ENCODE data around the gene CASZ1.

DNA sequence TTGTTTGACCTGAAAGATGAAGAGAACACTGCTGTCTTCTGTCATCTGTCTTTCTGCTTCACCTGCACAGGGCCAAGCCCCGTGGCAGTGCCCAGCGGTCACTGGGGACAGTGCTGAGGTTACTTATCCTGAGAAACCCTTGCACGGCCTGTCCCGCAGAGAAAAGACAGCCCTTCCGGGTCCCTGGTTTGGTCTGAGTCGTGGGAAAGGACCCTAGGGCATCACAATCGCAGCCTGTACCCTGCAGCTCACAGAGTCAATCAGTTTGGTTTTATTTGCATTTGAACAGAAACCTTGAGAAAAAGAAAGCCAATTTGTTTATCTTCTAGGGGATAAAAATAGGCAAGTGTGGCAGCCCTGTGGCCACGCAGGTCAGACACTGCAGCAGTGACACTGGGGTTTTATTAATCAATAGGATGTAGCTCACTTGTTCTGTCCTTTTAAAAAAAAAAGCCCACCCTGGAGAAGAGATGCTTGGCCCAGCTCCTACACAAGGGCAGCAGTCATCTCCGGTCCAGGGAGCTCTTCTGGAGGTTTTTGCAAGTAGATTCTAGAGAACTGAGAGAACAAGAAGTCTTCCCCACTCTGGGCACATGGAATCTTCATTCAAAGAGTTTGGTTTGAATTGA, 201.7 kb downstream of the CASZ1 start:
- no peak for TF ChIP-seq EZH2 (IDR thresholded peaks at IDR 0.05; ENCODE audit: borderline replicate concordance, low read depth, low read length, severe bottlenecking)
- TF ChIP-seq, protein P1, sequence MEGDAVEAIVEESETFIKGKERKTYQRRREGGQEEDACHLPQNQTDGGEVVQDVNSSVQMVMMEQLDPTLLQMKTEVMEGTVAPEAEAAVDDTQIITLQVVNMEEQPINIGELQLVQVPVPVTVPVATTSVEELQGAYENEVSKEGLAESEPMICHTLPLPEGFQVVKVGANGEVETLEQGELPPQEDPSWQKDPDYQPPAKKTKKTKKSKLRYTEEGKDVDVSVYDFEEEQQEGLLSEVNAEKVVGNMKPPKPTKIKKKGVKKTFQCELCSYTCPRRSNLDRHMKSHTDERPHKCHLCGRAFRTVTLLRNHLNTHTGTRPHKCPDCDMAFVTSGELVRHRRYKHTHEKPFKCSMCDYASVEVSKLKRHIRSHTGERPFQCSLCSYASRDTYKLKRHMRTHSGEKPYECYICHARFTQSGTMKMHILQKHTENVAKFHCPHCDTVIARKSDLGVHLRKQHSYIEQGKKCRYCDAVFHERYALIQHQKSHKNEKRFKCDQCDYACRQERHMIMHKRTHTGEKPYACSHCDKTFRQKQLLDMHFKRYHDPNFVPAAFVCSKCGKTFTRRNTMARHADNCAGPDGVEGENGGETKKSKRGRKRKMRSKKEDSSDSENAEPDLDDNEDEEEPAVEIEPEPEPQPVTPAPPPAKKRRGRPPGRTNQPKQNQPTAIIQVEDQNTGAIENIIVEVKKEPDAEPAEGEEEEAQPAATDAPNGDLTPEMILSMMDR (IDR thresholded peaks at IDR 0.05; ENCODE audit: borderline replicate concordance, extremely low read depth, low read length, poor library complexity, severe bottlenecking) = no peak

Data from DND-41 (cell line).